HTERT RPE-1 (cell line): ENCODE results near the gene OARD1.
"Not testable (repeated sequence)": the region's sequence is repeated elsewhere in the genome, so short reads cannot be mapped to it uniquely, and the experiment has no call there.

Experiments
- in situ Hi-C: fragments of 300-500 bp; cut with MboI; formaldehyde crosslinking; loops from 4 replicates; pipeline ENCODE4 v1.14.3; 2020; ENCODE audit warnings: low sequenced_read_pairs

Gene OARD1

DNA sequence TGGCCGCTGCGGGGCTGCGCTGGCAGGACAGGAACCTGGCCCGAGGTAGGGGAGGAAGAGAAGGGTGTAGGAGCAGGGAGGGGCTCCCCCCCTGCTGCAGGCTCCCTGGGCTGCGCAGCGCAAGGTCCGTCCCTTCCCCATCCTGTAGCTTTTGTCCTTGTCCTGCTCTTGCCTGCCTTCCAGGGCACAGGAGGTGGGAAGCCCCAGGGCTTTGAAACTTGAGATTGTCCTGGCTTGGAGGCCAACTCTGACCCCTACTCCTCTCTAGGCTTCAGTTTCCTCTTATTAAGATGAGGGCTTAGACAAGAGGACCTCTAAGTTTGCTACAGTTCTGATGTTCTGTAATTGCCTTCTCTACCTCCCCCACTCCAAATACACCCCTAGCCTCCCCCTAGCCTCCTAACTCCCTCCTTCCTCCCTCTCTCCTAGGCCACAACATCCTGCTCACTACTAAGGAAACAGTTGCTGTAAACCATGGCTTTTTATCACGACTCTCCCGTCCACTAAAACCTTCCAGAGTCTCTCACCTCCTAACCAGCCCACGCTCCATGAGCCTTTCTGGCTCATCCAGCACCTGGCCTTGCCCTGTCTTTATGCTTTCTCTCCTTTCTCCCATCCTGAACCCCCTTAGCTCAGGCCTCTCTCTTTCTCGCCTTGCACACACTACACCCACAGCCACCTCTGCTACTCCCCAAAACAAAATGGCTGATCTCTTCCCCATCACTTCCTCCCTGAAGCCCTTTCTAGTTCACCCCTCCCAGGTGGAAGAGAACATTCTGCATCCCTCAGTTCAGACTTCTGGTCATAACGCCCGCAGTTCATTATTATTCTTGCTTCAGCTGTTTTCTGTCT lies 43.4 kb downstream of the OARD1 start:
- in situ Hi-C loops: no loop called here

DNA sequence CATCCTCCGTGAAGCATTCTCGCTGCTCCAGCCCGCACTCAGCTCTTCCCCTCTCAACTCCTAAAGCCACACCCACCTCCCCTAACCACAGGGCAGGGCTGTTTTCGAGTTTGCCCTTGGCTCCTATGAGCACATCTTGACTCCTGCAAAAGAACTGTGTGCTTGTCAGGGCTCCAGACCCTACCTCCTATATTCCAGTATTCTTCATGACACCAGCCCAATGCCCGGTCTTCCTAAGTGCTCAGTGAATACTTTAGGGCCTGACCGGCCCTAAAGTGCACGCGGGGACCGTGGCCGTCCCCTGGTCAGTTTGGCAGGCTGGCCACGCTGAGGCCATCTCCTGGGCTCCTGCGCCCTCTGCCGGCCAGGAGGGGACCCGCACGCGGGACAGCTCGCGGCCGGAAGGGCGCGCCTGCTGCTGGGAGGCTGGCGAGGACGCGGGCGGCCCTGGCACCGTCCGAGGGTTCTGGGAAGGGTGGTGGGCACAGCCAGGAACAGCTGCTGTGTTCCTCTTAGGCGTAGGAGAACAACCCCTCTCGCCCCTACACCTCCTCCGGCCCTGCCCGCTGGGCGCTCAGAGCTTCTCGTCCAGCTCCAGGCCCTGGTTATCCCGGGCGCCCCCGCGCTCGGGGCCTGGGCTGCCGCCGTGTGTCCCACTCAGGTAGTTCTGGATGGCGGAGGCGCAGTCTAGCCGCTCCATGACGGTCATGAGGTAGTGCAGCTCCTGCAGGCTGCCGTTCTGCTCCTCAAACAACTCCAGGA lies 44.2 kb downstream of the OARD1 start:
- in situ Hi-C loops: no loop called here

DNA sequence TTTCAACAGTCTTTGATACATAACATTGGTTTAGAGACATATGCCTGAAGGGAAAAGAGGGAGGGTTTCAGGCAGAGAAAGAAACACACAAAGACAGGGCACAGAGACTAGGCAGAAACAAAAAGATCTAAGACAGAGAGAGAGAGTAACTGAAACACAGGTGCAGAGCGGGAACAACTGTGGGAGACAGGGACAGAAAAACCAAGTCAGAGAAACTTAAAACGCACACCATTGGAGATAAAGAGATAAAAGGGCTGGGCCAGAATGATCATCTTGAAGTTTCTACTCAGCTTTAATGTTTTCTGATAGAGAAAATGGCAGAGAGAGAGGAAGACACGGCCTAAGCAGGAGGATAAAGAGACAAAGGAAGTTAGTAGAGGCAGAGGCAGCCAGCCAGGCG lies 44.9 kb downstream of the OARD1 start:
- in situ Hi-C loops: no loop called here

DNA sequence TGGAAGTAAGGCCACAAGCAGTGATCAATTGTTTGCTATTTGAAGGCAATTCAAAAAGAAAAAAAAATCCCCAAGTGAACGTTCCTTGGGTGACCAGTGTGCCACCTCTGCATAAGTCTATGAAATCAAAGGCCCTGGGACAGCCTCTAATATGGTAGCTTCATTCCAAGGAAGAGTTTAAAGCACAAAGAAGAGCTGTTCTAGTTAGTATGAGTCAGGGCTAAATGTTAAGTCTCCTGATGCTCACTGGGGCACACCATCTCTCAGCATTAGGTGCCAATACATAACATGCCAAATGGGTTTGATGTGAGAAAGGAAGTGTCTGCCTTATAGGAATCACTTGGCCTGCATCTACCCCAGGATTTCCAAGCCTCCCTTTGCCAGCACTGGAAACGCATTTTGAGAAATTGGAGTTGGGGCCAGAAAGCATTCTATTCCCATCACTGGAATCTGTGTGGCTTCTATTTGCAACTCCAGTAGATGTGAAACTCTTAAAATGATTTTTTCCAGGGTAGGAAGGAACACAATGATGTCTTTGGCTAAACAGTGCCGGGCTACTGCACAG lies 46.1 kb downstream of the OARD1 start:
- in situ Hi-C loops: no loop called here

DNA sequence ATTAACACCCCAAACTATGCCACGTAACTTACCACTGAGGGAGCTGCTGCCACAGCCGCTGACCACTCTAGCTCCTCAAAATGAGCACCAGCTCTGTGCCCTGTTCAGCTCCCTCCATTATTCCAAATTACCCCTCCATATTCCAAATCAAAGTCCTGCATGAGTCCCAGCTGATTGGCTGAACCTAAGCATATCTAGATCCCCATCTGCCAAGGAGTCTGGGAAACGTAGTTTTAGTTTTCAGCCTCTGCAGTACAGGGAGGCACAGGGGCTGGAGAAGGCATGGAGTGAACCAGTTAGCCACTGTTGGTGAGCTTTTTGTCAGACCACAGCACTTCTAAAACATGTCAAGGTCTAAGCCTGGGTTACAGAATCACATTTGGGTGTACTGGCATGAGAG lies 49.0 kb downstream of the OARD1 start:
- in situ Hi-C loops: no loop called here

DNA sequence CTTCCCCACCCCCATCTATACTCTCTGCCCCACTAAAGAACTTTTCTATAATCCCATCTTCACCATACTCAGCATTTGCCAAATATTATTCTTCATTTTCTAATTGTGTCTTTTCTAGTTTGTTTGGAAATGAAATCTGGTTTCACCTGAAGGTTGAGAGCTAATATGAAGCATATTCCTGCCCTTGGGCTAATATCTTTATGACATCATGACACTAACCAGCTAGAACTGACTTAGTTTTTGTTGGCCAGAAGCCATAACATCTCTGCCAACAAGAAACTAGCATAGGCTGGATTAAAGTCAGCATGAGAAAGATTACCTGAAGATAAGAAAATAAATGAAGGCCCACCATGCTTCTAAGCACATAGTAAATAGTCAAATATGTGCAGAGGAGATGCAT lies 49.9 kb downstream of the OARD1 start:
- in situ Hi-C loops: no loop called here

DNA sequence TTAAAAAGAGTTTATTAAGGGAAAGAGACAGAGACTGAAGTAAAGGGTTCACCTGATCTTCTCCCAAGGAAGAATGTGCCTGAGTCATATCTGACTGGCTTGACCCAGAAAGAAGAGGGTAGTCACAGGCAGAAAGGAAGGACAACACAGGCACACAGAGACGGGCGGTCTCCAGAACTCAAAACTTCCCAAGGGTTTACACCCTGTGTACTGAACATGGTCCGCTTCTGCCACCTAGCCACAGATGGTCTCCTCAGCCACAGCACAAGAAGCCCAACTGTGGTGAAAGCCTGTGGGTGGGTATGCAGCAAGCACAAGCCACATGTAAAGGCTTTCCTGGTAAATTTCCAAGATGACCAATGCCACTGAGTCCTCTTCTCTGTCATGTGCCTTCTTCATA lies 50.3 kb downstream of the OARD1 start:
- in situ Hi-C loops: no loop called here

DNA sequence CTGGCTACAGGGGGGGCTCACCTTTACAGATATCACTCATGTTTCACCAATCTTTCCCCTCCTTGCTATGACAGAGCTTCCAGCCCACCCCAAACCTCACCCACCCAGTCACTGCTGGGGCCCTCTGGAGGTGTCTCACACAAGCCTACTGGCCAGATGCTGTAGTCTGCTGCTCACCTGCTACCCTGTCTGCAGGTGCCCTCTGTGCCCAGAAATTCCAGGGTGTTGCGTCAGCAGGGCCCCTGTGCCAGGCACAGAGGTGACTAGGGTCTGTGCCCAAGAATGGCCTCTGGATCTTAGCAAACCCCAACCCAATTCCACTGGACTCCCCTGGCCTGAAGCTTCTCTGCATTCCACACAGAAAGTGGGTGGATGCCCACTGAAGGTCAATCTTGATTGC lies 54.5 kb downstream of the OARD1 start:
- in situ Hi-C loops: no loop called here

DNA sequence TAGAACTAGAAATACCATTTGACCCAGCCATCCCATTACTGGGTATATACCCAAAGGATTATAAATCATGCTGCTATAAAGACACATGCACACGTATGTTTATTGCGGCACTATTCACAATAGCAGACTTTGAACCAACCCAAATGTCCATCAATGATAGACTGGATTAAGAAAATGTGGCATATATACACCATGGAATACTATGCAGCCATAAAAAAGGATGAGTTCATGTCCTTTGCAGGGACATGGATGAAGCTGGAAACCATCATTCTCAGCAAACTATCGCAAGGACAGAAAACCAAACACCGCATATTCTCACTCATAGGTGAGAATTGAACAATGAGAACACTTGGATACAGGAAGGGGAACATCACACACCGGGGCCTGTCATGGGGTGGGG lies 56.3 kb downstream of the OARD1 start:
- in situ Hi-C loops: not testable (repeated sequence)

DNA sequence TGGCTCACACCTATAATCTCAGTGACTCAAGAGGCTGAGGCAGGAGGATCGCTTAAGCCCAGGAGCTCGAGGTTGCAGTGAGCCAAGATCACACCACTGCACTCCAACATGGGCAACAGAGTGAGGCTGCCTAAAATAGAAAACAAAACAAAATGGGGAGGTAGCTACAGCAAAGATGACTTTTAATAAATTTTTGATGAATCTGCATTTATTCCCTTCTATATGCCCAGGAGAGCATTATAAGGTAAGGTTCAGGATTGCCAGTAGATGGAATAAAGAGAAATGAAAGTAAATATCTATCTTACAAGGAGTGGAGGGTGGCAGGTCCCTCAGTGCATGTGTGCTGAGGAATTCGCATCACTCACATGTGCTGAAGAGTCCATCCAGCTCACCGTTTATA lies 57.4 kb downstream of the OARD1 start:
- in situ Hi-C loops: no loop called here
